Stromal cell of bone marrow (primary cell): ENCODE results near the gene SRRM1.
"Not testable (repeated sequence)": the region's sequence is repeated elsewhere in the genome, so short reads cannot be mapped to it uniquely, and the experiment has no call there.

Experiments
- DNase-seq: peaks from one replicate; pipeline ENCODE4 v3.0.0-alpha.2; 2012; ENCODE audit warnings: low read depth

Gene SRRM1

DNA sequence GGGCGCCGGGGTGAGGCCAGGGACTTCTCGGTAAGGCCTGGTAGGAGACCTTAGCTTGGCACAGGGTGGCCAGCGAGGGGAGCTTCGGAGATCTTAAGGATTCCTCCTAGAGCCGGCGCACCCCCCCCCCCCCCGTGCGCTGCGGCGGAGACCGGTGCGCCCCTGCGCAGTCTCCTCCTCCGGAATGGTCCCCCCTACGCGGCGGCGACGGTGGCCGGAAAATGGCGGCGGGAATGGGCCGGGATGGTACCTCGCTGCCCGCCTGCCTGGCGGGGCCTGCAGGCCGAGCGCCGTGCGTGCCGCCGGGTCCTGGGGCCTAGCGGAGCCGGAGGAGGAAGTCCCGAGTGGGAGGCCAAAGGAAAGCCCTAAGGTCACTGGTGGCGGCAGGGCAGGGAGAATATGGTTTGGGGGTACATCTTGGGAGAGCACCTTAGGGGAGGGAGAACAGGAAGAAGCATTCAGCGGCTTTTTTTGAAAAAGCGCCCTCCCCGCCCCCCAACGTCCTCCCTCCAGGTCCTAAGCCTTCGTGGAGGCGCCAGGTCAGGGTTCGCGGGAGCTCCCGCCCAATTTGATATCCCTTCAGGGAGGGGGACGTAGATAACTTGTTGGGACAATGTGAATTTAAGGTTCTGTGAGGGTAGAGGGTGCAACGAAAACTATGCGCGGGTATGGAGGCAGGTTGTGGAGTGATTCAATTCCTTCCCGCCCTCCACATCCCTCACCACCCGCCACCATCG is 429 bp downstream of the SRRM1 start:
- no peak for DNase-seq

DNA sequence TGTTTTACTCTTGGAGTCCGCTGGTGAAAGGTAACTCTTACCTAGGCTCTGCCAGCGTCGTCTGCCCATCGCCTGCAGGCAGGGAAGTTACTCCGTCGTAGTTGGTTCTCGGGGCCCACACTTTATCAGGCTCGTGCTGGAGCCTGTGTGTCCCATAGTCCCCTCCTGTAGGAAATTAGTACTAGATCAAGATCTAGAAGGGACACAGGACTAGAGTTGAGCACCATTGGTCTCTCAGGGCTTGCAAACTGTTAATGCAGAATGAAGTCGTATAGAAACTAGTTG is 940 bp downstream of the SRRM1 start:
- no peak for DNase-seq

DNA sequence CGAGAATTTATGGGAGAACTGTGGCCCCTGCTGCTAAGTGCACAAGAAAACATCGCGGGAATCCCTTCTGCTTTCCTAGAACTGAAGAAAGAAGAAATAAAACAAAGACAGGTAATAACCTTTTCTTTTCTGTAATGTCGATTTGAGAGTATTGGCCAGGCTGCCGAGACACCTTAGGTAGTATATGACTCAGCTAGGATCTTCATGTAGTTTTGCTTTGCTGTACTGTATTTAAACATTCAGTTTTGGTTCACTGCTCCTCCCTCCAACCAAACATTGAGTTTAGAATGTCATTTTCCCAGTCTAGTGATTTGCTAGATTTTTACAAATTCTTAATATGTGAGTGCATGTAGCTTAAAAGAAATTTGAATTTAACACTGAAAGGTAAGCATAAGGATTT is 5.8 kb downstream of the SRRM1 start:
- DNase-seq: no peak

DNA sequence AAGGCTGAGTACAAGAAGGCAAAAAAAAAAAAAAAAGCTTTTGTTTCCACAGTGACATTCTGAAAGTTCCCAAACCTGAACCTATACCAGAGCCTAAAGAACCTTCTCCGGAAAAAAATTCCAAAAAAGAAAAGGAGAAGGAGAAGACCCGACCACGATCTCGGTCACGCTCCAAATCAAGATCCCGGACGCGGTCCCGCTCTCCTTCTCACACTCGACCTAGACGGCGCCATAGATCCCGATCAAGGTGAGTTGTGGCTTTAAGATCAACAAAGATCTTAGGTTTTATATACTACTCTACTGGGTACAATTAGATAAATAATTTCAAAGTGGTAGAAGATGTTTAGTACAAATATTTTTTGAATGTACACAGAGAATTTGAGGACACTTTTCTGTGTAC is 9.3 kb downstream of the SRRM1 start:
- DNase-seq: no peak

DNA sequence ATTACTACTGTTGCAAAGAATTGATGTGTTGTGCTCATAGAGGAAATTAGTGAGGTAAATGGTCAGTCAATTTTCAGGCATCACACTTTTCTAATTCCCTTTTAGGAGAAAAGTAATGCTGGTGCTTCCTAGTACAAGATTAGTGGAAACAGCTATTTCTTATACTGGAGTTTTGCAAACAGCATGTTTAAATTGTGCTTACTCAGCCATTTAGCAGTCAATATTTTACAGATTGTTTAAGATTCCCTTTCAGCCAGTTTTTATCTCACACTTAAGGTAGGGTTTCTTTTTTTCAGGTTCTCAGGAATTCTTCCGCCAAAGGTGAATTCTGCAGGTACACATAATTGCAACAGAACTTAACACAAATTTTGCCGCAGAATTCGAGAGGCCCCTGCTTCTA is 10.9 kb downstream of the SRRM1 start:
- DNase-seq: no peak

DNA sequence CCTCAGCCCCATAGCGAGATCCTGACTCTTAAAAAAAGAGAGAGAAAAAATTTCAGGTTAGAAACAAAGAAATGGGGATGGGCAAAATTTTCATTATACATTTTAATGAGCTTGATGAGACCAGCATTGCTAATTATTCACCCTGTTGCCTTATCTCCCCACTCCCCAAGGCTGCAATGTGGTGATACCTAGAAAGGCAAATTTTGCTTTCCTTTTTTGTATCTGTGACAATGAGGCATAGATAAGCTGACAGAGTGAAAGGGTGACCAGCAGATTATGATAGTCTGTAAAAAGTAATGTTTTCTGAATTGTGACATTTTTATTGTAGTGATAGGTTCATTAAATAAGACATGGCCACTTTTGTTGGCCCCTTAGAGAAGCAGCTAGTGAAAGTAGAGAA is 12.9 kb downstream of the SRRM1 start:
- no peak for DNase-seq

DNA sequence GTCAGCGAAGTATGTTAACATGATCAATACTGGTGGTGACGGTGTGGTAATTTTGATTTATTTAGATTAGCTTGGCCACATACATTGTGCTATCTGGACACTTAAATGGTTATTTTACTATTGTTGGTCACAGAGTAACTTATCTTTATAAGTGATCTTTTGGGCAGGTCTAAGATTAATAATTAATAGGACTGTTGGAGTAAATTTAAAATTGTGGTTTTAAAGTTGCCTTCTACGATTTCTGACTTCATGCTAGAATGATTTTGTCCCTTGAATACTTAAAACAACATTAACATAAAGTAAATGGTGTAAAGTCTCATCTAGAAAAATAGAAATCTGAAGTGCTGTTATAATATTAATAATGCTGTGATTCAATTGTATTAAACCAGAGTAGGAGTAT is 14.7 kb downstream of the SRRM1 start:
- no peak for DNase-seq

DNA sequence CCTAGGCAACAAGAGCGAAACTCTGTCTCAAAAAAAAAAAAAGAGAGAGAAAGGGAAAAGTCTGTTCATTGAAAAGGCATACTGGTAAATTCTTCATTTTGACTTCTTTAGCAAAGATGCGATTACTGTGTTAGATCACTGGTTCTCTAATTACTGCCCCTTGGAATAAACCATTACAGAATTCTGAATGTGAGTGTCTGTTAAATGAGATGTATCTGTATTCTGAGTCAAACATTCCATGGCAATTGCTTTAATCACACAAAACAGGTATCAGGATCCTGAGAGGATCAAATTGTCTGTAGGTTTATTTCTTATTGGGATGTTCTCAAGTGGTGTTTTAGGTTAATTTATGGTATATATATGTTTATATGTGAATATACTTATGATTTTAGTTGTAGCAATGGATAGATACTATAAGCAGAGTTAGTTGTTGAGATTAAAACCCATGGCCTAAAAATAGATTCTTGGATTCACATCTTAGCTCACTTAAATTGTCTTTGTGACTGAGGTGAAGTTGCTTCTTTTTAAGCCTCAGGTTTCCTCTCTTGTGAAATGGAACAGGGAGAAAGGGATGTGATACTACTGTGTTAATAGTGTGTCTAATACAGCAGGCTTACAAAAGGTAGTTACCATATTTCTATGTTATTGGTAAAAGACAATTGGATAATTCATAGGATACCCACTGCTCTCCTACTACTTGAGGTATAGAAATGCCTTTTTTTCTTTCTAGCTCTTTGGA is 16.2 kb downstream of the SRRM1 start:
- DNase-seq: no peak

DNA sequence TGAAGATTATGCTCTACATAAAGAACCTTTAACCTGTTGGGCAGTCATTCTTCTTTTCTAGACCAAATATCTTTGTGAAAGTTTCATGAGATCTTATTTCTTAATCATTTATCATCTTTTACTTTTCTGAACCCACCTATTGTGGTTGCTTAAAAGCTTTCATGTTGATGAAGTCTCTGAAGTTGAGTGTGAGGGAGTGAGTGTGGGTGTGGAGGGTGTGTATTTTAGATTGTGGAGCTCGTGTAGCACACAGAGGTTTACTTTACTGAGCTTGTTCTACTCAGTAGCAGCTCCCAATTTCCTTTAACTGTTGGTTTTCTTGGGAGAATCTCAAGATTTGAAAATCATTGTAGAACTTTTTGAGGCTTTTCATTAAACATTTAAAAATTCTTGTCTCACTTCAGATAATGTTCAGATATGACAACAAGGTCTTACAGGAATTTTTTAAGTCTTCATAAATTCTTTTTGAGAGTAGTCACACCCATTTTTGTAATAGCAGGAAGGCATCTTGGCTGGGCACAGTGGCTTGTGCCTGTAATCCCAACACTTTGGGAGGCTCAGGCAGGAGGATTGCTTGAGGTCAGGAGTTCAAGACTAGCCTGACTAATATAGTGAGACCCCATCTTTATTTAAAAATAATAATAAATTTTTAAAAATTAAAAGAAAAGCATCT is 17.0 kb downstream of the SRRM1 start:
- no peak for DNase-seq

DNA sequence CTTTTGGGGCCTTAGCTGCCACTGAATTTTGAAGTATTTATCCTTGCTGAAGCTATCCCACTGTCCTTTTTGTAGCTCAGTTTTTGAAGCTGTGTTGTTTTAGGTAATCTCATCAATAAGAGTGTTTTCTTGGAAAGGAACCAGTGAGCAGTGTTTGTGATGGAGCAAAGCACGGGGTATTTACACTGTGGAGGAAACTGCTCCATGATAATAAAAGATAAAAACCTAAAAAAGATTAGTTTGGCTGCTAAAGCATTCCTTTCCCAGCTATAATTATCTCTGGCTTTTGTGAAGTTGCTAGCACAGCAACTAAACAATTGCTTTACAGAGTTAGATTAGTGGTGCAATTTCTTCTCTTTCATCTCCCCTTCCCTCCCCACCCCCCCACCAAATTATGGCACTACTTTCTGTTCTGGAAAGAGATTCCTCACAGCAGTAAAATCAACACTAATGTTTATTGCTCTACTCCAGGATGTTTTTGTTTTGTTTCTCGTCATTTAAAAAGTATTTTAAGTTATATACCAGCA is 21.5 kb downstream of the SRRM1 start:
- DNase-seq: no peak

DNA sequence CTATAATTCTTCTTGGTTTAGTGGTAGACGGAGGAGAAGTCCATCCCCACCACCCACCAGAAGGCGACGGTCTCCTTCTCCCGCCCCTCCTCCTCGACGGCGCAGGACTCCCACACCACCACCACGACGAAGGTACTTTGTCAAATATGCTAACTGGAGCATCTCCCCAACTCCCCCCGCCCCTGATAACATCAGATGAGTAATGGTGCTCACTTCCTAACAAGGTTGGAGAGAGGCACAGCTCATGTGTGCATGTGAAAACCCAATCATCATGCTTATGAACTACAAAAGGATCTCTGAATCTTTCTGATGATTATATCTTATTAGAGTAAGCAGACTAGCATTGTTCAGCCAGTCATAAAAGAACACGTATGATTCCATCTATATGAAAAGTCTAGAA is 23.7 kb downstream of the SRRM1 start:
- DNase-seq: no peak

DNA sequence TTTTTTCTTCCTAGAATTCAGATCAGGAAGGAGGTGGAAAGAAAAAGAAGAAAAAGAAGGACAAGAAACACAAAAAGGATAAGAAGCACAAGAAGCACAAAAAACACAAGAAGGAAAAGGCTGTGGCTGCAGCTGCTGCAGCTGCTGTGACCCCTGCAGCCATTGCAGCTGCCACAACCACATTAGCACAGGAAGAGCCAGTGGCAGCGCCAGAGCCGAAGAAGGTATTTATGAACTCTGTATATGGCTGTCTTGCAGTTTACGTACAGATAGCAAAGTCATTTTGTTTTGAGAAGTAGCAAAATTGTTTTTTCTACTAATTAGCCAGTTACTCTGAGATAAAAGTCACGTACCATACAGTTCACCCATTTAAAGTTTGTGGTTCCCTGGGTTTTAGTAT is 28.3 kb downstream of the SRRM1 start:
- not testable (repeated sequence) for DNase-seq

DNA sequence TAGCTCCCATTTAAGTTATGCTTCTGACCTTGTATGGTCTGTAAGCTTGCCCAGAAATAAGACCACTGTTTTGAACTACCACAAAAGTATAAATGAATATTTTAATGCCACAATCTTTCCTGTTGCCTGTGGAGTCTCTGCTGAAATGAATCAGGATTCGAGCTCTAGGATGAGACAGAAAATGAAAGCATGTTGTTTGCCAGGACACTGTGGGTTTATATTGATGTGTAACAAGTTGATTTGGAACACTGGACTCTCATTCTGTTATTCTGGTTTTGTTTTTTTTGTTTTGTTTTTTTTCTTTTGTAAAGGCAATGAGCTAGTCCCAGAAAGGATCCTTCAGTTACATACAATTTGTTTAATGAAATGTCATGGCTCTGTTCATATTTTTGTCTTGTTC is 29.6 kb downstream of the SRRM1 start:
- peak; percentile 40 for DNase-seq

DNA sequence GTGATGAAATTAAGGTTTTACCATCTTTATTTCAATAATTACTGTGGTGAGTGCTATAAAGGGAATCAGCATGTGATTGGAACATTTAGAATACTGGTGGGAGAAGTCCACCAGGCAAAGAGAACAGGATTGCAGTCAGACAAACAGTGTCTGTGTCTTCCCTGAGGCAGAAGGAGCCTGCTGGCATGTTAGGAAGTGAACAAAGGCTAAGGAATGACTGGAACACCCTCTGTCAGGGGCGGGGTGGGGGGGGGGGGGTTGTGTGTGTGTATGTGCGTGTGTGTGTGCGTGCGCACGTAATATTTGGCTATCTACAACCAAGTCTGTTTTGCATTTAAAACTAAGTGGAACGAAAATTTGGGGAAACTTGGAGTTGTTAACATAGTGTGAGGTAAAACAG is 30.2 kb downstream of the SRRM1 start:
- no peak for DNase-seq

DNA sequence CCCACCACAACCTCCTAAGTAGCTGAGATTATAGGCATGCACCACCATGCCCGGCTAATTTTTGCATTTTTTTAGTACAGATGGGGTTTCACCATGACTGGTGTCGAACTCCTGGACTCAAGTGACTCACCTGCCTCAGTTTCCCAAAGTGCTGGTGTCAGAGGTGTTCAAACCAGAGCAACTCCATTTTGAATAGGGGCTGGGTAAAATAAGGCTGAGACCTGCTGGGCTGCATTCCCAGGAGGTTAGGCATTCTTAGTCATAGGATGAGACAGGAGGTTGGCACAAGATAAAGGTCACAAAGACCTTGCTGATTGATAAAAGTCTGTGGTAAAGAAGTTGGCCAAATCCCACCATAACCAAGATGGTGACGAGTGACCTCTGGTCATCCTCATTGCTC is 35.3 kb downstream of the SRRM1 start:
- not testable (repeated sequence) for DNase-seq

DNA sequence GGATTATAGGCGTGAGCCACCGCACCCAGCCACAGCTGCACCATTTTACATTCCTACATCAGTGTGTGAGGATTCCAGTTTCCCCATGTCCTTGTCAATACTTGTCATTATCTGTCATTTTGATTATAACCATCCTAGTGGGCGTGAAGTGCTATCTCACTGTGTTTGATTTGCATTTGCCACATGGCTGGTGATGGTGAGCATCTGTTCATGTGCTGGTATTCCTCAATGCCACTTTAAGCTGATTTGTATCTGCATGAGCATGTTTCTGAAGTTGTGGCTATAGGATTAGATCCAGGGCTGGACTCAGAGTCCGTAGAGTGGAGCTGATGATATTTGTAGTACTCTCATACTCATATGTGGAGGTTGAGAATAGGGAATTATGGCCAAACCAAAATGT is 36.6 kb downstream of the SRRM1 start:
- no peak for DNase-seq

DNA sequence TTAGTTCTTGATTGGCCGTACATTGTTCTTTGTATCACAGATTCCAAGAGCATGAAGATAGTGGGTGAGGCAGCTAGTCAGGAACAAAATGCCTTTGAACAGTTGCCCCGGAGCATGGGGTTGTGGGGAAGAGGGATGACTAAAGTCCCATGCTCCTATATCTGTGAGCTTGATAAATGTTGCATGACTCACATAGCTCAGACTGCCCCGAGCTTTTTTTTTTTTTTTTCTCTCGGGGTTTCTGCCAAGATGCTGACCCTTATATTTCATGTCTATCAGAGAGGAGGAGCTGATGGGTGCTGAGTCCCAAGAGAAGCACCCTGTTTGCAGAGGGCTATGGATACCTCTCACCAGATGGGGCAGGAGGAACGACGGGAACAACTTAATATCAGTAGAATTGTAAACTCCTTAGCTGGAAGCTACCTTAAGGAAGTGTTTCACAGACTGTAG is 40.6 kb downstream of the SRRM1 start:
- DNase-seq: peak; percentile 80

DNA sequence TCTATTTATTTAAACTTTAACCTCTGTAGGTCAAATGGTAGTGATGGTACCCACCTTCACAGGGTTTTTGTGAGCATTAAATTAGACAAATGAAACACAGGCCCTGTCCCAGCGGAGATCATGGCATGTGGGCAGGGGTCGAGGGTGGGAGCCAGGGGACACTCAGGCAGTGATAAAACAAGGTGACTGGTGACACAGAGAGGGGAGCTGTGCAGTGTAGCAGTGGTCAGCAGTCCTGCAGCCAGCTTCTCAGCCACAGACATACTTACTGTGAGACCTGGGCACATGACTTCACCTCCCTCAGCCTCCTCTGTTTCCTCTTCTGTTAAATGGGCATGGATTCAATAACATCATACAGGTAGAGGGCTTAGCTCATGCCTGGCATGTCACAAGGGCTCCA is 44.9 kb downstream of the SRRM1 start:
- no peak for DNase-seq

DNA sequence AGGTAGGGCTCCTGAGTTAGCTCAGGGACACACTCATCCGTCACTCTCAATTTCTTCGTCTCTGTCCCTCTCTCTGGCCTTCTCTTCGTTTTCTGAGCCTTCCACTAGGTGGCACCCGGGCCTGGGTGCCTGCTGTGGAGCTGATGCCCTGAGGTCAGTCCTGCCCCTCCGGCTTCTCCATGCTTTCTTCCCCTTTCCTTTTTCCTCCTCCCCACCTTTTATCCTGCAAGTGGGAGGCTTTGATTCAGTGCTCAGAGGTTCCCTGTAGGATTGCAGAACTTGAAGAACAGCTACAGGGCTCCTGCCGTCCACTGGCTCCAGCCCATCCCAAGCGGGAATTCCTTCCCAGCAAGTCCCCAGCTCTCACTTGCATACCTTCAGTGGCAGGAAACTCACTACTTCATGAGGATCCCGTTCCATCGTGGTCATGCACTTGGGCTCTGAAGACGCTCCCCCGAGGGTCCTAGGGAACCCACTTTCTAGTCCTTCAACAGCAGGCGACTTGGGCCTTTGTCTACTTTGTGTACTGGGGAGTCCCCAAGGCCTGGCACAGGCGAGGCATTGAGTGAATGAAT is 45.6 kb downstream of the SRRM1 start:
- DNase-seq: peak; percentile 45

DNA sequence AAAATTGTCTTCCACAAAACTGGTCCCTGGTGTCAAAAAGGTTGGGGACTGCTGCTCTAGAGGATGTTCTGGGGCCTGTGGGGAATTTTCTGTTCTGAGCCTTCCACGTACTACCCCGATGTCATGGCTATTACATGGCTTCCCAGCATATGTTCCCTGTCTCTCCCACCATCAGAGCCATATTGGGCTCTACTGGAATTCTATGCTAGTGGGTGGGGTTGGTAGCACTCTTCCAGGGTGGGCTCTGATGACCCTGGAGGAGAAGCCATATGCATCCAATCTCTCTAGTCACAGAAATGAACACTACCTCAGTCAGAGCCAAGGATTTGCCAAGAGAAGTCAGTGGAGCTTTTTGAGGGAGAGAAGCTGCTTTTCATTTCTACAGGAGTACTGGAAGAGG is 47.9 kb downstream of the SRRM1 start:
- no peak for DNase-seq

DNA sequence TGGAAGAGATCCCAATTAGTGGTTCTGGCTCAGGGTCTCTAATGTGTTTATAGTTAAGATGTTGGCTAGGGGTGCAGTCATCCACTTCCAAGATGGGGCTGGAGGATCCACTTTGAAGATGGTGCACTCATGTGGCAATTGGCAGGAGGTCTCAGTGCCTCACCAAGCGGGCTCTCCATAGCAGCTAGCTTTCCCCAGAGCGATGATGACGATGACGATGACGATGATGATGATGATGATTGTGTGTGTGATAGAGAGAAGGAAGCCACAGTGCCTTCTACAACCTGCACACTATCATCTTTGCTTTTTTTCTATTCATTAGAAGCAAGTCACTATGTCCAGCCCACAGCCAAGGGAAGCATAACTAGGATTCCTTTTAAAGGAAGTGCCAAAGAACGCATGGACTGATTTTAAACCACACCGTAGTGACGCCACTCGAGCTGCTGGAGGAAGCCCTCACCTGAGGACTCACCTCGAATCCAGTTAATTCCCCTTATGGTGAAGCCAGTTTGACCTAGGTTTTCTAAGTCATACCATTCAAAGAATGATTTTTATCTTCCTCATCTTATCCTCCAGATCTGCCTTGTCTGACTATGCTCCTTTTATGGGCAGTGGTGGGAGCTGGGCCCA is 49.4 kb downstream of the SRRM1 start:
- DNase-seq: no peak

DNA sequence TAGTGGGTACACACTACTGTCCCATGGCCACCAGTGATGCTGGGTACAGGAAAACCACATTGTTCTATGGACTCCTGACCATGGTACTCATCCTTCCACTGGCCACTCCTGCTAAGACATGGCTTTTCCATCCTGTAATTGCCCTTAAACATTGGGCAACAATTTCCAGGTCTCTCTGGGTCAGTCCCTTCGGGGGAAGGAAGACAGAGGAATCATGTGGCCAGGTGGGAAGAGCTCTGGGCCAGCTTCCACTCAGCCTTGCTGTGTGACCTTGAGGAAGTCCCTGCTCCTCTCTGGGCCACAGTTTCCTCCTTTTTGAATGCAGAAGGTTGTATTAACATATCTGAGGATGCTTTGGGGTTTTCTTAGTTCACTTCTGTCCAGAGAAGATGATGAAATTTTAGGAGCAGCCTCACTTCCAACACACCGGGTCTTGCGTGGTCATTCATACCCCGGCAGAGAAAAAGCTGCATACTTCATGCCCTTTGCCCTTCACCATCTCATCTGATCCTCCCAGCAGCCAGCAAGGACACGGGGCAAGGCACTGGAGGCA is 50.8 kb downstream of the SRRM1 start:
- no peak for DNase-seq
